ENCODE measurements around the gene CCDC33.

Gene CCDC33

GRCh38 chr15:74229686-74230085 is 6.4 kb upstream of the CCDC33 start:
- no peak for DNase-seq (ENCODE audit: low read depth in 2 of 2)

- no peak for DNase-seq (ENCODE audit: low read depth in 2 of 2)
Measured at GRCh38 chr15:74231475-74231874, 4.7 kb upstream of the CCDC33 start.

DNA sequence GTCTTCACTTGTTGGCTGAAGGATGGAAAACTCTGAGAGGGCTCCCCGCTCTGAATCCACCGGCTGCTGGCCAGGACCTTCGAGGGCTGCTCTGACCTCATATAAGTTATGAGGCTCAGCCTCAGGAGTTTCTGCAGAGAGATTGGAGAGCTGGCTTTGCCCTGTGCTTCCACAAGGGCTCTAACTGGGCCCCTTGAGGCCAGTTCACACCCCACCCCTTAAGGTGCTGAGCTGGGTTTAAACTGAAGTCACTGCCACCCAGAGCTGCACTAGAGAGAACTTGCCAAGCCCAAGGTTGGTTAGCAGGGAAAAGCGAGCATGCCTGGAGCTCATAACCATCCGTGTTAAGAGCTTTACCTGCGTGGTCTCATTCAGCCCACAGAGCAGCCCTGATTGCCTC is 2.8 kb upstream of the CCDC33 start:
- DNase-seq (ENCODE audit: low read depth in 2 of 2): no peak

DNA sequence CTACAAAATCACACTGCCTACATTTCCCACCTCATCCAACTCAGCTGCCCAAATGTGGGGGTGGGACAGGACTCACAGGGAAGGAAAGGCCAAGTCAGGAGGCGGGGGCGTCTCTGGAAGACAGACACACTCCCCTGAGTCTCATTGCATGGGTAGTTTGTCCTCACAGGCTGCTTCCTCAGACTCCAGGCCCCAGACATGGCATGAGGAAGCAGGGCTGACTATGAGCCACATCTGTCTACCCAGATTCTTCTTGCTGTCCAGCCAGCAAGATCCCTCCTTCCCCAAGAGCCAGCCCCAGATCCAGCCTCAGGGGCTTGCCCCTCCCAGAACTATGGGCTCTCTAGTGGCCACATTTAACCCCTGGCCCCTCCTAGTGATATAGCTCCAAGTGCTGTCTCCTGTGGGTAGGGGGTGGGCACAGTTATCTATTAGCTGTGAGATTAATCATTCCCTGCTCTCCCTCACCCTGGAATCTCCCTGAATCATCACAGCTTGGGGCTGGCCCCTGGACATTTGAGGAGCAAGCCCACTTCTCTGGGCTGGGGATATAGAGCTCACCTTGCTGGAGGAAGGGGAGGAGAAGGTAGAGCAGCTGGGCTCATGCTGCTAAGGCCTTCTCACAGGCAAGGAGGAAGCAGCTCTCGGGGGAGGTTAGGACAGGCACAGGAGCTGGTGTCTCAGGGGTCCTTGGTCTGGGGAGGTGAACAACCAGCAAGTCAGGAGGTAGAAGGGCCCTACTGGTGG is 2.1 kb upstream of the CCDC33 start:
- DNase-seq (ENCODE audit: low read depth in 2 of 2): no peak

DNA sequence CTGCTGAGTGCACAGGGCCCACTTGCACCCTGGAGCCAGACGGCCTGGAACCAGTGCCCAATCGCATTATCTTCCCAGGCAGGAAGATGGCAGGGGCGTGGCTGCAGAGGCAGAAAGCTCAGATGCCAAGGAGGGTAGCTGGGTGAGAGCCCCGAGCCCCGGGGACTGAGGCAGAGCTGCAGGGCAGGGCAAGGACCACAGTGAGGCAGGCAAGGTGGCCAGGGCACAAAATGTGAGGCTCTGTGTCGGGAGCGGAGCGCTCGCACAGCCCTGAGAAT is 1.6 kb upstream of the CCDC33 start:
- no peak for DNase-seq (ENCODE audit: low read depth in 2 of 2)

GRCh38 chr15:74239051-74239705 is 3.1 kb downstream of the CCDC33 start:
- DNase-seq (ENCODE audit: low read depth in 2 of 2): no peak

DNA sequence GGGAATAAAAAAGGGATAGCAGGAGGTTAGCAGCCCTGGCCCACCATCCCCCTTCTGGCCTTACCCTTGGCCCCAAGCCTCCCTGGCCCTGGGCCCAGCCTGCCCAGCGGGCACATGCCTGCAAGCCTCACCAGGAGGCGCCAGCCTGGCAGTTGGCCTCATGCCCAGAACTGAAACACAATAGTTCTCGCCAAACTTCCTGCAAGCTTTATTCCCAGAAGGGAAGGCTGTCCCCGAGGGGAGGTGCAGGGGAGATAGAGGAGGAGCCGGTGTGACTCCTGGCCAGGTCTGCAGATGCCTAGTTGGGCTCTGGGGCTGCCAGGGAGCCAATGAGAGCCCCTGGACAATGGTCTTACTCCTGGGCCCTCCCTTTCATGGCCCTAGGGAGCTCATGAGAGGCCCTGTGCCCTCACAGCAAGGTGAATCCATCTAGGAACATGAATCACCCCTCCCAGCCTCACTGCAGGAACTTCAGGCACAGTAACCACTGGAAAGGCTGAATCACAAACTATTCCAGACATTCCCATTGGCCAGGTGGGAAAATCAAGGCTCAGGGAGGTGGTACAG is 4.0 kb downstream of the CCDC33 start:
- no peak for DNase-seq (ENCODE audit: low read depth in 2 of 2)

GRCh38 chr15:74240897-74241614 is 4.9 kb downstream of the CCDC33 start:
- no peak for DNase-seq (ENCODE audit: low read depth in 2 of 2)

DNA sequence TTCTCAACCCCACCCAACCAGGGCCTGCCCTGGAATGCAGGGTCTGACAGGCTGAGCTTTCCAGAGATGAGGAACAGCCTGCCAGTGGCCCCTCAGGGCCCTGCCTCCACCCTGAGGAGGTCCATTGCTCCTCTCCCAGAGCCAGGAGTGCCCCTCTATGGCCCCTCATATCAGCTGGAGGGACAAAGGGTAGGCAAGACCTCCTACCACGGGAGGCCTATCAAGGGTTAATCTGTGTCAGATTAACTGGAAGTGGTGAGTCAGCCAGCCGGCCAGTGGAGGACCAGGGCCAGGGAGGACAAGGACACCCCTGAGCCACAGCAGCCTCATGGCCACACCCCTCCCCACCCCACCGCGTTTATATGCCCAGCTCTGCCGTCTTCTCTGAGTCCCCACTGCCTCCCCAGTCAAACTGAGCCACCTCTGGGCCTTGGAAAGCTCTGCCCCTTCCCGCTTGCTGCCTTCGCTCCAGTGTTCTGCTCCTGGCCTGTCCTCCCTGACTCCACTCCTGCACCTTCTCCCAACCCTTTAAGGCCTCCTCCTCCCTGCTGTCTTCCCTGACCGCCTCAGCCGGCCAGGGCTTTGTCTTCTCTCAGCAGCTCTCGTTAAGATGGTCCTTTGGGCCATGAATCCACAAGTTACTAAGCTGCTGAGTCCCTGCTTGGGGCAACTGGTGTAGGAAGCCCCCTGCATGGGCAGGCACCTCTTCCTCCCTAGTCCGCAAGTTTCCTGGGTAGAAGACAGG is 6.5 kb downstream of the CCDC33 start:
- no peak for DNase-seq (ENCODE audit: low read depth in 2 of 2)

DNA sequence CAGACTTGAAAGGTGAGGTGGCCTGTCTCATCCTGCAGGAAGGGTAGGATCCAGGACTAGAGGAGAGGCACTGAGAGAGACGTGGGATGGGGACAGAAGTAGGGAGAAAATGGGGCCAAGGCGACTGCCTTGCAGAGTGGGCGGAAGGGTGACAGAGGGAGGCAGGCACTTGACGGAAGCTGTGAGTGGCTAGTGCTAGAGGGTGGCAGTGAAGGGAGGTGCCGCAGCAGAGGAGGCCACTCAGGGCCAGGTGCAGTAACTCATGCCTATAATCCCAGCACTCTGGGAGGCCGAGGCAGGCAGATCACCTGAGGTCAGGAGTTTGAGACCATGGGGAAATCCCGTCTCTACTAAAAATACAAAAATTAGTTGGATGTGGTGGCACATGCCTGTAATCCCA is 7.3 kb downstream of the CCDC33 start:
- DNase-seq (ENCODE audit: low read depth in 2 of 2): no peak

GRCh38 chr15:74244822-74245341 is 8.8 kb downstream of the CCDC33 start:
- DNase-seq (ENCODE audit: low read depth in 2 of 2): no peak

DNA sequence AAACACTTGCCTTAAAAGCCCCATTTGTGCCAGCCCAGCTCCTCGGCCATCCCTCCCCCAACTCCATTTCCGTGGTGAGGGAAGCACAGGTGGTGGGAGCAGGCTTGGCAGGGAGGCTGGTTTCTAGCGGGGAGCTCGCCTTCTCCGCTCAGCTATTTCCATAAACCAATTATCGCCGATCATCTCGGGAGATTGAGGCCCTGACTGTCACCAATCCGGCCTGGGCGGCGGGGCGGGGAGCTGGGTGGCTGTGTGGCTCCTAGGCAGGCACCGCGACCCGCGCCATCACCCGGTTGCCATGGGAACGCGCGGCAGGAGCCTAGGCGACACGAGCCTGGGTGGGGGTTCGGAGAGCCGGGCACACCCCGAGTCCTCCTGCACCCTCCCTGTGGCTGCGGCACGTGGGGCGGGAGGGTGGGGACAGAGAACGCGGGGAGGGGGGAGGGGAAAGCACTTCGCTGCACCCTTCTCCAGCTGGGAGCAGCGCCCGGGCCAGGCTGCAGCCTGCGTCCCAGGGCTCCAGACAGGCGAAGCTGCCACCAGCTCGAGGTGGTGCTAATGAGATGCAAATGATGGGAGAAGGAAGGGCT is 9.3 kb downstream of the CCDC33 start:
- DNase-seq (ENCODE audit: low read depth in 2 of 2): peak in 1 of 2 donors; percentile 8

DNA sequence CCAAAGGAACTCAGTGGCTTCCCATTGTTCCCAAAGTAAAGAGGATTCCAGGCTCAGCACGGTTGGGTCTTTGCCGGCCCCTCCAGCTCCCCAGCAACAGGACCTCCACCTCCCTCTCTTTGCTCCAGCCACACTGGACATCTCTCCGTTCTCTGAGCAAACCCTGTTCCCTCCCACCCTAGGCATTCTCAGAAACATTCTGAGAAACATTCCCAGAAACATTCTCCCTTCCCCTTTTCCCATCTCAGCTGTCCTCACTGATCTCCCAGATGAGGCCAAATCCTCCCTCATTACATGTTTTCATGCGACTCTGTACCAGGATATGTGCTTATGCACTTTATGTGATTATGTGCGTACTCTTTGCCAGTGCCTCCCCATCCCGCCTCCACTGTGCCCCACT is 14.1 kb downstream of the CCDC33 start:
- DNase-seq (ENCODE audit: low read depth in 2 of 2): no peak

GRCh38 chr15:74251131-74251811 is 15.1 kb downstream of the CCDC33 start:
- DNase-seq (ENCODE audit: low read depth in 2 of 2): no peak

DNA sequence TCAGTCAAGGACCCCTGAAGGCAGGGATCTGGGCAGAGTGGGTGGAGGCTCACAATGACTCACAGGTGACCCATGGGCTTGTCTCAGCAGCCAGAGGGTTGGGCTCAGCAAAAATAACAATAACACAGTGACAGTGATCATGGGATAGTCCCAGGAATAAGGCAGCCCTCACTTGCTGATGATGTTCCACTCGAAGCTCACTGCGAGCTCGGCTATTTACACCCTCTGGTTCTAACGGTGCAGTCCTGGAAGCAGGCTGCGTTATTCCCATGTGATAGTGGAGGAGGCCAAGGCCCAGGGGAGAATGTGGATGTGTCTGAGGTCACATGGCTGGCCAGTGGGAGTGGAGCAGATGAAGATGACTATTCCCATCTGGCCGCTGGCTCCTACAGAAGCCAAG is 16.2 kb downstream of the CCDC33 start:
- DNase-seq (ENCODE audit: low read depth in 2 of 2): no peak

DNA sequence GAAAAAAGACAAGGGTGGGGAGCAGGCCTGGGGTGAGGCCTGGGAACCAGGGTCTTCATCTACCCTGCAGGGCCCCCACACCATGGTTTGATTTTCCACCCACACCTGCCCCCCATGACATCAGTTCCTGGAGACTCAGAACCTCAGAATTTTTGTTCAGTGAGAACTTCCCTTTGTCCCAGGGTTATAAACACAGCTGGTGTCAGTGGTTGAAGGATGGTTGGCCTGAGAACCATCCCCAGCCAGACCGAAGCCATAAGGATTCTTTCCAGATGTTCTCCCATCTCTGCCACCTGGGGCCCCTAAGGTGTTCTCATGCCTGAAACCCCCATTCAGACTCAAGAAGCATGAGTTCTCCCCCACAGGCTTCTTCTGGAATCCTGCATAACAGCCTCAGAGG is 16.6 kb downstream of the CCDC33 start:
- no peak for DNase-seq (ENCODE audit: low read depth in 2 of 2)

GRCh38 chr15:74253211-74253921 is 17.2 kb downstream of the CCDC33 start:
- DNase-seq (ENCODE audit: low read depth in 2 of 2): no peak

- no peak for DNase-seq (ENCODE audit: low read depth in 2 of 2)
Measured at GRCh38 chr15:74257105-74257504, 21.0 kb downstream of the CCDC33 start.

DNA sequence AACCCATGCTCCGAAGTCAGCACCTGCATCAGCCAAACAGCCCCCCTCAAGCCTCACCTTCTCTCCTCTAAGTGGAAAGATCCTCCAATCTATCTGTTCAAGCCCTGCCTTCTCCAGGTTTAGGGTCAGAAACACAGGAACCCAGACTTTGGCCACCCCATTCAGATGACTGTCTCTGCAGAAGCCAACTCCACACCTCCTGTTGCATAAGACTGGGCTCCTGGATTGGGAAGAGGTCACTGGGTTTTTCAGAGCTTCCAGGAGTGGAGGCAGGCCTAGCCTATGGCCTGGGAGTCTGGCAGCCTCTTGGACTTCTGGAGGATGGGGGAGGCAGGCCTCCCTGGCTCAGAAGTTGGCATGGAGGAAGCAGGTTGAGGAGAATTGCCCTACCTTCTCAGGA is 21.5 kb downstream of the CCDC33 start:
- no peak for DNase-seq (ENCODE audit: low read depth in 2 of 2)

All from stimulated activated CD4-positive, alpha-beta T cell treated with anti-CD3 and anti-CD28 coated beads, Interleukin-15, amount 100 ng/mL, for 48 hours (primary cell).